ENCODE measurements around the gene ABCG1. TPM values are rescaled to one million over a fixed set of nuclear protein-coding genes. Genes with fewer than 3 reads are reported as not detected.

ABCG1 gene
- total RNA-seq, 3 donors from 2014 or later = 0.79 to 1.8 (median 1.7) TPM

DNA sequence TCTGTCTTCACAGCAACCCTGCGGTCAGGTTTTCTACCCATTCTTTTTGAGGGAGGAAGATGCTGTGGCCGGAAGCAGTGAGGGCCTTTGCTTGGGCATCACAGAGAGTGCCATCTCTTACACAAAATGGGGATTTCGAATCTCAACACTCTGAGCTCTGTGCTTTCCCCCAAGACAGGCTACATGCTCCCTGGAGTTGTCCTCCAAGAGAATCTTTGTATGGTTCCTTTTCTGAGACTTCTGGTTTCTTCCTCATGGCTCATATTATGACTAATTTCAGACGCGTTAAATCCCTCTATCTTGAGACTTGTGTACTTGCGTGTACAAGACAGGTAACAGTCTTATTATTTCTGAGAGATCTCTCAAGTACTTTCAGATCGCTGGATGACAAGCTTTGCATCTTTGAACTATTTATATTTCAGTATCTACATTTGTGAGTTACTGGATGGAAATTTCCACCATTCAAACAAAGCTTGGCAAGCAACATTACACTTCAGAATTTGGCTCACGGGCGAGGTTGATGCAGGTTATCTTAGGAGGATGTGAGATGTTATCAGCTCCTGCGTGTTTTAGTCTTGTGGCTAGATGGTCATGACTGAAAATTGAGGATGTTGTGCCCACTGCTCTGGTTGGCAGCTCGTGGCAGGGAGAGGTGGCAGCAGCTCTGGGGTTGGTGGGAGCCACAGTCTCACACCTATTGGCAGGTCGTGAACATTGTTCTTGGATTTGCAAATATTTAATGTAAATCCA, 19.4 kb downstream of the ABCG1 start:
- Mint-ChIP-seq H3K4me1 (ENCODE audit: low read depth) (peaks cover 66% of the 10 kb centered on the region), H3K27me3 (ENCODE audit: low read depth) (peaks cover 1% of the 10 kb centered on the region), H3K36me3 (ENCODE audit: insufficient read depth) (no peaks in the 10 kb centered on the region), H3K4me3 (peak overlapping the region; percentile 27), H3K9me3 (no peaks in the 10 kb centered on the region)
- peak; percentile 29 to 39 for ATAC-seq
- DNase-seq = no peak

DNA sequence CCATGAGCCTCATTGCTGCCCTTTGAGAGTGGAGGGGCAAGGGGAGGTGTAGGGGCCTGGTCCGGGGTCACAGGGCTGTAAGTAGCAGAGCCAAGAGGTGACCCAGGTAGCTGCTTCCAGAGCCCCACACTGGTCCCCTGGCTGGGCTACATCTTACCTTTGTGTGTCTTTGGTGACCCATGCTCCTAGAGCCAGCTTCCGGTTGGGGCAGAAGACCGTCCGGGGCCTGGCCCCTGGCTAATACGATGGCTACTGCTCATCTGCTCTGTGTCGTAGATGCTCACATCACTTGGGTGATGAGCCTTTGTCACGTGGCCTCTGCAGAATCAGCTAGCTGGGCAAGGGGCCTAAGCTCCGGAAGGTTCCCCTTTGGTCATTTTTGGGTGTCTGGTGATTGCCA, 20.6 kb downstream of the ABCG1 start:
- Mint-ChIP-seq H3K27me3 (ENCODE audit: low read depth) (peaks cover 1% of the 10 kb centered on the region), H3K4me1 (ENCODE audit: low read depth) (peaks cover 55% of the 10 kb centered on the region), H3K36me3 (ENCODE audit: insufficient read depth) (no peaks in the 10 kb centered on the region), H3K4me3 (no peak overlapping the region), H3K9me3 (no peaks in the 10 kb centered on the region)
- ATAC-seq (no peak), DNase-seq (no peak)

DNA sequence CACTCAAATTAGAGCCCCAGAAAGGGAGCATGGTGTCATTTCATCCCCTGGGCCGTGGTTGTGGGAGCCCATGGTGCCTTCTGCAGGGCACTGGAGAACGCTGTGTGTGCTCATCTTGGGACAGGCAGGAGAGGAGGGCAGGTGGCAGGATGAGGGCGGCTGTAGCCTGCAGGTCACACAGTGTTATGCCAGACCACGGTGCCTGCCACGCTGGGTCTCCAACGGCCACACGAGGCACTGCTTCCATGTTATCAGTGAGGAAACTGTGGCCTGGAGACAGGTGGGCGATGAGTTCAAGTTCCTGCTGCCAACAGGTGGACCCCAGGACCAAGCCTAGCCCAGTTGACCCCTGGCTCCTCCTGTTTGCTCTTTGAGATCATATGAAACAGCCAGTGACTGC, 21.0 kb downstream of the ABCG1 start:
- no peaks in the 10 kb centered on the region for H3K9me3 Mint-ChIP-seq
- H3K4me1 Mint-ChIP-seq (ENCODE audit: low read depth) = peaks cover 54% of the 10 kb centered on the region
- ATAC-seq = no peak
- no peak overlapping the region for H3K4me3 Mint-ChIP-seq
- peaks cover 1% of the 10 kb centered on the region for H3K27me3 Mint-ChIP-seq (ENCODE audit: low read depth)
- H3K36me3 Mint-ChIP-seq (ENCODE audit: insufficient read depth) = no peaks in the 10 kb centered on the region
- no peak for DNase-seq

DNA sequence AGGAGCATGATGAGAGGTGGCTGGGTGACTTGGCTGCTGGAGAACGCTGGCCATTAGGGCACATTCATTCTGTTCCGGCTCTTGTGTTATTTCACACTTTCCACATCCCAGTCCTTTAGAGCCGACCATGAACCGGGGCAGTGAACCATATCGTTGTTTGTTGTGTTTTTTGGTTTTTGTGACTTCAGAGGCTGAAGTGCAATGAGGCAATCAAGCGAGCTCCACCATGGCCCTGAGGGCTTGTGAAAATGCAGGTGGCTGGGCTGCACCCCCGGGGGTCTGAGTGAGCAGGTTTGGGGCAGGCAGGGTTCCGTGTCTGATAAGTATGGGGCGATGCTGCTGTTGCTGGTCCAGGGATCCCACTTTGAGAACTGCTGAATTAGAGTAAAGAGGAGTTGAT, 23.7 kb downstream of the ABCG1 start:
- peaks cover 33% of the 10 kb centered on the region for H3K4me1 Mint-ChIP-seq (ENCODE audit: low read depth)
- H3K4me3 Mint-ChIP-seq = no peak overlapping the region
- DNase-seq = no peak
- H3K9me3 Mint-ChIP-seq = no peaks in the 10 kb centered on the region
- H3K36me3 Mint-ChIP-seq (ENCODE audit: insufficient read depth) = no peaks in the 10 kb centered on the region
- no peak for ATAC-seq
- H3K27me3 Mint-ChIP-seq (ENCODE audit: low read depth) = no peaks in the 10 kb centered on the region

GRCh38 chr21:42243026-42243425, 24.1 kb downstream of the ABCG1 start:
- Mint-ChIP-seq H3K4me3 (no peak overlapping the region), H3K4me1 (ENCODE audit: low read depth) (peaks cover 29% of the 10 kb centered on the region), H3K9me3 (no peaks in the 10 kb centered on the region), H3K36me3 (ENCODE audit: insufficient read depth) (peaks cover 4% of the 10 kb centered on the region), H3K27me3 (ENCODE audit: low read depth) (no peaks in the 10 kb centered on the region)
- no peak for DNase-seq
- ATAC-seq = no peak

DNA sequence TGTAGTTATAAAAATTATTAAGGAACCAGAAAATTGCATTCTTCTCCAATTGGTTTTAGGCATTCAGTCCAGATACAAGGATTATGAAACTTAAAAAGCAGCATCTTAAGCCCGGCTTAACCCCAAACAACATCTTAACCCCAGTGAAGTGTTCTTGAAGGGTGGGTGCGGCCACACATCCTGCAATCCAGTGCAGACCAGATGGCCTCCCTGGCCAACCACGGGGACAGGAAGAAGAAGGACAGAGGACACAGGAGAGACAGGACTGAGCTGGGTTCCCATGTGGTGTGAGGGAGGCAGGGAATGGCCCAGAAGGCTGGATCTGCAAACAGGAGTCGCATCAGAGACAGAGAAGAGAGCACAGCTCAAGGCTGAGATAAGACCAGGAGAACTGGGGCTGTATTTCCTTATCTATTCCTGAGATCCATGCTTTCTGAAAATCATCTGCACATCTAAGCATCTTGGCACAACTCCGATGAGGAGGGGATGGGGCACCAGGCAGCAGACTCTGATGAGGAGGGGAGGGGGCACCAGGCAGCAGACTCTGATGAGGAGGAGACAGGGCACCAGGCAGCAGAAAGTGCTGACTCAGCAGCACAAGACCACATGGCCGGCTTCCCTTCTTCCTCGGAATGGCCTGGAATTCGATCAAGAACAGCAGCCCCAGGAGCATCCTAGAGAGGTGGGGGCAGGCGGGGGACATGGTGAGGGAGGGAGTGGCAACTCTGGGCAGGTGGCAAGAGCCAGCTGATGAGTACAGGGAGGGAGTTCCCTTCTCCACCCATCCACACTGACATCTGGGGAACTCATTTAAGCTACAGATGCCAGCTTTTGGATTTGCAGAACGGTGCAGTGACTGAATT, 26.6 kb downstream of the ABCG1 start:
- DNase-seq = no peak
- no peak for ATAC-seq
- Mint-ChIP-seq H3K4me1 (ENCODE audit: low read depth) (peaks cover 19% of the 10 kb centered on the region), H3K36me3 (ENCODE audit: insufficient read depth) (peaks cover 7% of the 10 kb centered on the region), H3K4me3 (no peak overlapping the region), H3K27me3 (ENCODE audit: low read depth) (no peaks in the 10 kb centered on the region), H3K9me3 (no peaks in the 10 kb centered on the region)

GRCh38 chr21:42247716-42248115, 28.8 kb downstream of the ABCG1 start:
- Mint-ChIP-seq H3K4me3 (no peak overlapping the region), H3K36me3 (ENCODE audit: insufficient read depth) (peaks cover 7% of the 10 kb centered on the region), H3K4me1 (ENCODE audit: low read depth) (peaks cover 12% of the 10 kb centered on the region), H3K27me3 (ENCODE audit: low read depth) (no peaks in the 10 kb centered on the region), H3K9me3 (no peaks in the 10 kb centered on the region)
- DNase-seq (no peak), ATAC-seq (no peak)

- H3K9me3 Mint-ChIP-seq = no peaks in the 10 kb centered on the region
- DNase-seq = no peak
- no peak overlapping the region for H3K4me3 Mint-ChIP-seq
- H3K27me3 Mint-ChIP-seq (ENCODE audit: low read depth) = no peaks in the 10 kb centered on the region
- peaks cover 14% of the 10 kb centered on the region for H3K4me1 Mint-ChIP-seq (ENCODE audit: low read depth)
- no peak for ATAC-seq
- peaks cover 7% of the 10 kb centered on the region for H3K36me3 Mint-ChIP-seq (ENCODE audit: insufficient read depth)
Observed at GRCh38 chr21:42248241-42248640, 29.3 kb downstream of the ABCG1 start.

DNA sequence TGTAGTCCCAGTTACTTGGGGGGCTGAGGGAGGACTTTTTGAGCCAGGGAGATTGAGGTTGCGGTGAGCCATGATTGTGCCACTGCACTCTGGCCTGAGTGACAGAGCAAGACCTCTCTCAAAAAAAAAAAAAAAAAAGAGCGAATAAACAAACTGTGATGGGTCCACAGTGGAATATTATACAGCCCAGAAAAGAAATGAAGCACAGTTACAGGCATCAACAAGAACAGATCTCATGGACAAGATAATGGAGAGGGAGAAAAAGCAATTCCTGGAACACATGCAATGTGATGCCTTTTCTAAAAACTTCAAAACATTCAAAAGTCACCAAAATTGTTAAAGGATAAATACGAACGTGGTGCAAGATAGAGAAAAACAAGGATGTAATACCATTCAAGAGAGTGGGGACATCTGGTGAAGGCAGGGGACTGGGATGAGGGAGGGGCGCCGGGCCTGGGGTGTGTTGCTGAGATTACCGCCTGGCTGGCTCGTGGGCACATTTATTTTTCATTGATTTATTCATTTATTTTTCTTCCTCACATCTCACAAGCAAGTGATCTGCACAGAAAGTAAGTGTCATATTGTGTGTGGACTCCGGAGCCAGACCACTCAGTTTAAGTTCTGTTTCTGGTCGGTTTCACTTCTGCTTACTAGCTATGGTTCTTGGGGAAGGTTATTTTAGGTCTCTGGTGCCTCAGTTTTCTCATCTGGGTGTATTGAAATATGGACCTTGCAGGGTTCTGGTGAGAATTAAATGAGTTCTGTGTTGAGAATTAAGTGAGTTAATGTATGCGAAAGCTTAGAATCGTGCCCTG, 30.1 kb downstream of the ABCG1 start:
- ATAC-seq (no peak), DNase-seq (no peak)
- Mint-ChIP-seq H3K4me1 (ENCODE audit: low read depth) (peaks cover 19% of the 10 kb centered on the region), H3K27me3 (ENCODE audit: low read depth) (no peaks in the 10 kb centered on the region), H3K4me3 (no peak overlapping the region), H3K9me3 (no peaks in the 10 kb centered on the region), H3K36me3 (ENCODE audit: insufficient read depth) (peaks cover 7% of the 10 kb centered on the region)

- H3K27me3 Mint-ChIP-seq (ENCODE audit: low read depth) = no peaks in the 10 kb centered on the region
- ATAC-seq = no peak
- H3K4me1 Mint-ChIP-seq (ENCODE audit: low read depth) = peaks cover 23% of the 10 kb centered on the region
- no peak for DNase-seq
- peaks cover 7% of the 10 kb centered on the region for H3K36me3 Mint-ChIP-seq (ENCODE audit: insufficient read depth)
- no peaks in the 10 kb centered on the region for H3K9me3 Mint-ChIP-seq
- no peak overlapping the region for H3K4me3 Mint-ChIP-seq
Observed at GRCh38 chr21:42250422-42251403, 31.8 kb downstream of the ABCG1 start.

- Mint-ChIP-seq H3K36me3 (ENCODE audit: insufficient read depth) (peaks cover 7% of the 10 kb centered on the region), H3K9me3 (no peaks in the 10 kb centered on the region), H3K4me1 (ENCODE audit: low read depth) (peaks cover 23% of the 10 kb centered on the region), H3K4me3 (no peak overlapping the region), H3K27me3 (ENCODE audit: low read depth) (no peaks in the 10 kb centered on the region)
- no peak for DNase-seq
- no peak for ATAC-seq
Observed at GRCh38 chr21:42251654-42252324, 32.8 kb downstream of the ABCG1 start.

DNA sequence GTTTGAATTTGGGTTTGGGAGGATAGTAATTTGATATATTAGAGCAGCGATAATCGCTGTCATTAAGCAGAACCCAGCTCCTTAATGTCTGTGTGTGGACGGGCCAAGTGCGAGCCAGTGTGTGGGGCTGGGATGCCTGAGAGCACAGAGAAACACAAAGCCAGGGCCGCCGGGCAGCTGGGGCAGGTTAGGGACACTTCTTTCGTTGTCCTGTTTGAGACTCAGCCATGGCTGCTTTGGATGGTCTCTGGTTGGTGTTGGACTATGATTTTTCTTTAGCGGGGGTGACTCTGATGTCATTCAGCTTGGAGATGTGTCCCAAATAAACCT, 33.4 kb downstream of the ABCG1 start:
- H3K27me3 Mint-ChIP-seq (ENCODE audit: low read depth) = no peaks in the 10 kb centered on the region
- DNase-seq (no peak), ATAC-seq (no peak)
- peaks cover 7% of the 10 kb centered on the region for H3K36me3 Mint-ChIP-seq (ENCODE audit: insufficient read depth)
- H3K9me3 Mint-ChIP-seq = no peaks in the 10 kb centered on the region
- H3K4me1 Mint-ChIP-seq (ENCODE audit: low read depth) = peaks cover 23% of the 10 kb centered on the region
- no peak overlapping the region for H3K4me3 Mint-ChIP-seq

DNA sequence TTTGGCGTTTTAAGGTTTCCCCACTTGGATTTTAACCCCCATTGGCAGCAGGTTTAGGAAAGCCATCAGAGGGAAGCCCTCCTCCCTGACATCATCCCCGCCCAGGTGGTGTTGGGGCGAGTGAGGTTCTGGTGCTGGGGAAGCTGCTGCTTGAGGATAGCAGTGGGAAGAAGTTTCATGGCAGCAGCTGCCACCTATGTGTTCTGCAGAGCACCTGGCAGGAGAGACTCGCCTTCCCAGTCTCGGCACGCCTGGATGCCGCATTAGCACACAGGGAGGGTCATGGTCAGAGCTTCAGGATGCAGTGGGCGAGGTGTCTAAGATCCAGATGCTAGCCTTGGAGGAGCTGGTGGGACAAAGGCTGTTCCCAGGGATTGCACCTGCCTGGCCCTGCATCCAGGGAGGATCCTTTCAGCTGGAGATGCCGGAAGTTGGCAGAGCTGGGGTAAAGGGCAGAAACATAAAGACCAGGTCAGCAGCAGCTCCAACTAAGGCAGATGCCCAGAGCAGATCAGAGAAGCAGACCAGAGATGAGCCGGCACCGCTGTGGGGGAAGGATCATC, 33.9 kb downstream of the ABCG1 start:
- H3K4me3 Mint-ChIP-seq = no peak overlapping the region

More for the DNA sequence above, 33.9 kb downstream of the ABCG1 start:
- Mint-ChIP-seq H3K36me3 (ENCODE audit: insufficient read depth) (peaks cover 5% of the 10 kb centered on the region), H3K4me1 (ENCODE audit: low read depth) (peaks cover 26% of the 10 kb centered on the region), H3K9me3 (no peaks in the 10 kb centered on the region), H3K27me3 (ENCODE audit: low read depth) (no peaks in the 10 kb centered on the region)
- no peak for DNase-seq
- ATAC-seq = no peak
